Thyroid gland (tissue), 4 donors: ENCODE results near the gene PIK3C2B. TPM values are rescaled to one million over a fixed set of nuclear protein-coding genes. Genes with fewer than 3 reads are reported as not detected.

Experiments
- DNase-seq, 2 donors: peaks; one replicate each; pipeline ENCODE4 v3.0.0-alpha.2; 2019
- H3K27ac ChIP-seq, 3 donors: fragments of 200-600 bp; sonication (generic); 1 replicate in 2 of 3; 2 replicates in 1 of 3; pipeline ENCODE4 v1.5.1; 2016 to 2019; ENCODE audit warnings: mild to moderate bottlenecking in 1 of 3, moderate library complexity in 1 of 3
- H3K27me3 ChIP-seq: fragments of 200-600 bp; sonication (generic); one replicate; pipeline ENCODE4 v1.5.1; 2019
- H3K36me3 ChIP-seq, 2 donors: fragments of 200-600 bp; sonication (generic); one replicate each; pipeline ENCODE4 v1.5.1; 2016 to 2019
- H3K4me1 ChIP-seq, 2 donors: fragments of 200-600 bp; sonication (generic); one replicate each; pipeline ENCODE4 v1.5.1; 2017 to 2019
- H3K4me3 ChIP-seq, 3 donors: fragments of 200-600 bp; sonication (generic); replicated peaks in 1 of 3; 1 replicate in 2 of 3; 2 replicates in 1 of 3; pipeline ENCODE4 v1.5.1; 2016; ENCODE audit warnings: mild to moderate bottlenecking in 1 of 3
- H3K9me3 ChIP-seq: fragments of 200-600 bp; sonication (generic); one replicate; pipeline ENCODE4 v1.5.1; 2017
- POLR2A ChIP-seq, 2 donors: fragments of 450-650 bp; IDR thresholded peaks; one replicate each; pipeline ENCODE4 v1.6.1; 2017; ENCODE audit warnings: antibody characterized with exemption in 2 of 2, mild to moderate bottlenecking in 2 of 2, moderate library complexity in 1 of 2
- WGBS, 2 donors: methylation state at CpG; one replicate each; pipeline ENCODE4 v1.1.5; 2017; 5-methylcytosine and 5-hydroxymethylcytosine counted together
- intact Hi-C: fragments of 100-400 bp; cut with DNase I; formaldehyde crosslinking; loops from one replicate; pipeline ENCODE4 v1.15.1; 2023
- total RNA-seq, 4 donors: library from RNA; depleted of rRNA; stranded (reverse); fragments of >200 nt; gene quantifications; one replicate each; pipeline ENCODE4 v1.2.3, GENCODE V29; 2016
- TF ChIP-seq, protein P1 (sequence below), 6 experiments: fragments of 200-600 bp in 3 of 6; fragments of 450-650 bp in 3 of 6; sonication (generic) in 3 of 6; IDR thresholded peaks; one replicate each; pipeline ENCODE4 v1.5.1; 2016 to 2019; ENCODE audit warnings: antibody characterized with exemption in 6 of 6, mild to moderate bottlenecking in 2 of 6, inconsistent platforms in 1 of 6, moderate library complexity in 1 of 6

PIK3C2B gene
- total RNA-seq, 4 donors from 2014 or later: 19.9 to 36.9 (median 27.2) TPM

DNA sequence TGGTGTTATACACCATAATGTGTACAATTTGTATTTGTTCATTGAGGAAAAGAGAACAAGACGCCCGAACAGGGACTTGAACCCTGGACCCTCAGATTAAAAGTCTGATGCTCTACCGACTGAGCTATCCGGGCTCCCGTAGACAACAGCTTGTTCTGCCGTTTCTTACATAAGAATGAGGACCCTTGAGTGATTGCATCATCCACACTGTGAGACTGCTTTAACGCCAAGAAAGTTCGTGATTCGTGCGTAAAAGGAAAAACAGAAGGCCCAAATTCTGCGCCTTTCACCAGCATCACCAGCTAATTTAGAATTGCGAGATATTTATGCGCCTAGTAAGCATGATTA, 12.3 kb upstream of the PIK3C2B start:
- Histone ChIP-seq H3K27ac (peak overlapping the region; percentile 73 to 94 (median 87)), H3K4me3 (peak overlapping the region in 2 of 3 donors; percentile 37 to 42), H3K9me3 (no peaks in the 10 kb centered on the region), H3K27me3 (no peaks in the 10 kb centered on the region), H3K4me1 (no peaks in the 10 kb centered on the region), H3K36me3 (no peaks in the 10 kb centered on the region)
- TF ChIP-seq POLR2A (IDR thresholded peaks at IDR 0.05): peak in 1 of 2 donors; percentile 34
- TF ChIP-seq, protein P1, sequence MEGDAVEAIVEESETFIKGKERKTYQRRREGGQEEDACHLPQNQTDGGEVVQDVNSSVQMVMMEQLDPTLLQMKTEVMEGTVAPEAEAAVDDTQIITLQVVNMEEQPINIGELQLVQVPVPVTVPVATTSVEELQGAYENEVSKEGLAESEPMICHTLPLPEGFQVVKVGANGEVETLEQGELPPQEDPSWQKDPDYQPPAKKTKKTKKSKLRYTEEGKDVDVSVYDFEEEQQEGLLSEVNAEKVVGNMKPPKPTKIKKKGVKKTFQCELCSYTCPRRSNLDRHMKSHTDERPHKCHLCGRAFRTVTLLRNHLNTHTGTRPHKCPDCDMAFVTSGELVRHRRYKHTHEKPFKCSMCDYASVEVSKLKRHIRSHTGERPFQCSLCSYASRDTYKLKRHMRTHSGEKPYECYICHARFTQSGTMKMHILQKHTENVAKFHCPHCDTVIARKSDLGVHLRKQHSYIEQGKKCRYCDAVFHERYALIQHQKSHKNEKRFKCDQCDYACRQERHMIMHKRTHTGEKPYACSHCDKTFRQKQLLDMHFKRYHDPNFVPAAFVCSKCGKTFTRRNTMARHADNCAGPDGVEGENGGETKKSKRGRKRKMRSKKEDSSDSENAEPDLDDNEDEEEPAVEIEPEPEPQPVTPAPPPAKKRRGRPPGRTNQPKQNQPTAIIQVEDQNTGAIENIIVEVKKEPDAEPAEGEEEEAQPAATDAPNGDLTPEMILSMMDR (IDR thresholded peaks at IDR 0.05): no peak
- 0% methylated on average over 13 of the region's 13 CpGs for WGBS, 2 donors
- intact Hi-C loops: no loop called here
- DNase-seq: peak; percentile 78

DNA sequence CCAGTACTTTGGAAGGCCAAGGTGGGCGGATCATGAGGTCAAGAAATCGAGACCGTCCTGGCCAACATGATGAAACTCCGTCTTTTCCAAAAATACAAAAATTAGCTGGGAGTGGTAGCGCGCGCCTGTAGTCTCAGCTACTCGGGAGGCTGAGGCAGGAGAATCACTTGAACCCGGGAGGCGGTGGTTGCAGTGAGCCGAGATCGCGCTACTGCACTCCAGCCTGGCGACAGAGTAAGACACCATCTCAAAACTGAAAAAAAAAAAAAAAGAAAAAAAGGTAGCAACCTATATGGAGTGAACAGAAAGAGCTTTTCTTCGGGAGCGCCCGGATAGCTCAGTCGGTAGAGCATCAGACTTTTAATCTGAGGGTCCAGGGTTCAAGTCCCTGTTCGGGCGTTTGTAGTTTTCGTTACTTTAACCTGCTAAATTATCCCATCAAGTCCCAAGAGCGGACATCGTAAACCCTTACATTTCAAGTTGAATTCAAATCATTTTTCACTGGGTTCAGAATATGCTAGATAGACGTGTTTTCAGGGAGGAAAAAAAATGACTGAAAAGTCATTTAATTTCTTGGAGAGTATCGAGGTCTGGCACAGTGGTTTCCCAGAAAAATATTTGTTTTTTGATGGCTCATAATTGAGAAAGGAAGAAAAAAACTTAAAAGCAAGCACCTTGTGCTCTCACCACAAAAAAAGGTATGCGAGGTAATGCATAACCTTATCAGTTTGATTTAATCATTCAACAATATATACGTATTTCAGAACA, 11.8 kb upstream of the PIK3C2B start:
- Histone ChIP-seq H3K4me3 (peak overlapping the region in 2 of 3 donors; percentile 37 to 53), H3K9me3 (no peaks in the 10 kb centered on the region), H3K27me3 (no peaks in the 10 kb centered on the region), H3K36me3 (no peaks in the 10 kb centered on the region), H3K27ac (peak overlapping the region; percentile 73 to 94 (median 87)), H3K4me1 (no peaks in the 10 kb centered on the region)
- intact Hi-C loops: no loop called here
- DNase-seq: peak; percentile 66 to 67
- 1 to 2% methylated on average over 27 of the region's 27 CpGs for WGBS, 2 donors
- TF ChIP-seq, protein P1 (IDR thresholded peaks at IDR 0.05): no peak
- no peak for TF ChIP-seq POLR2A (IDR thresholded peaks at IDR 0.05)

DNA sequence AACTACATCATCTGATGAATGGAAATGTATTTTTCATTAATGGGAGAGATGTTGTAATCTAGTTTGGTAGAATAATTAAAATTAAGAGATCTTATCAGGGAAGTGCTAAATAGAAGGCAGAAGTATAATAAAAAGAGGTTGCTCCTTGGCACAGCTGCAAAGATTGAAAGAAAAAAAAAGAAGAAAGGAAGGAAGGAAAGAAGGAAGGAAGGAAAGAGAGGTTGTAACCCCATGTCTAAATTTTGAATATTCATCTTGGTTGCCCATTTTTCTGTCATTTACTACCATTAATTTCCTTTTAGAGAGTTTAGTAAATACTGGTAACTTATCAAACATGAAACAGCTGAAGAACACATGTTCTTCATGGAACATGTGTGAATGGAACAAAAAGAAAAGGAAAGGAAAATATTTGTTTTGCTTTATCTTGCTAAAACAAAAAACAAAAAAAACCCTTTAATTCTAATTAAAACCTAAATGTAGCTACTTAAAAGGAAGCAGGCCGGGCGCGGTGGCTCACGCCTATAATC, 11.1 kb upstream of the PIK3C2B start:
- TF ChIP-seq, protein P1 (IDR thresholded peaks at IDR 0.05): no peak
- TF ChIP-seq POLR2A (IDR thresholded peaks at IDR 0.05): no peak
- H3K27me3 ChIP-seq: no peaks in the 10 kb centered on the region
- 6 to 12% methylated on average over 4 of the region's 4 CpGs for WGBS, 2 donors
- H3K4me1 ChIP-seq: no peaks in the 10 kb centered on the region
- intact Hi-C loops: no loop called here
- peak overlapping the region in 2 of 3 donors; percentile 37 to 53 for H3K4me3 ChIP-seq
- no peaks in the 10 kb centered on the region for H3K36me3 ChIP-seq
- peak overlapping the region; percentile 73 to 94 (median 87) for H3K27ac ChIP-seq
- DNase-seq: no peak
- no peaks in the 10 kb centered on the region for H3K9me3 ChIP-seq

DNA sequence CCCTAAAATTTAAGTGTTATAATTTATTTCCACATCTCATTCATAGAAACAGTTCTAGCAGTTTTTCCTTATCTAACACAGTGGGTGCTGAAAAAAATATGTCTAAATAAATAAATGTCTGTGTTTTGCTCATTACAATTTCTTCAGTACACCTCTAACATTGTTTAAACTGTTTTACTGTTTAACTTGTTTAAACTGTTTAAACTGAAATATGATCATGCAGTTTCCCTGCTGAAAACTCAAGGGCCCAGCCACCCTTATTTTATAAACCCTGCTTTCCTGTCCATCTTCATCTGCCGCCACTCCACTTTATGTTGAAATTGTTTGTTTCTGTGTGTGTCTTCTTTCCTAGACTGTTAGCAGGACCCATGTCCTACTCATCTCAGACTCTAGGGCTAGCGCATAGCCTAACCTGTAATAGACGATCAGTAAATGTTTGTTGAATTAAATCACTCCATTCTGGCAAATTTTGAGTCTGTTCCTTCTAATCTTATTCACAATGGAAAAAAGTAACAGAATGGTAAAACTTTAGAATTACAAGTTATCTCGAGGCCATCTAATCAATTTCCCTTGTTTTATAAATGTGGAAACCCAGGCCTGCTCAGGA, 9.4 kb upstream of the PIK3C2B start:
- no peak overlapping the region for H3K4me3 ChIP-seq
- 93 to 95% methylated on average over 4 of the region's 4 CpGs for WGBS, 2 donors
- H3K27me3 ChIP-seq: no peaks in the 10 kb centered on the region
- no peak for DNase-seq
- TF ChIP-seq, protein P1 (IDR thresholded peaks at IDR 0.05): no peak
- no peak for TF ChIP-seq POLR2A (IDR thresholded peaks at IDR 0.05)
- no peaks in the 10 kb centered on the region for H3K36me3 ChIP-seq
- no peaks in the 10 kb centered on the region for H3K4me1 ChIP-seq
- intact Hi-C loops: loop anchor here (5.0 kb wide), 1 partner anchor 57 kb away; no protein-coding TSS in a partner anchor
- no peak overlapping the region for H3K27ac ChIP-seq
- no peaks in the 10 kb centered on the region for H3K9me3 ChIP-seq
